Hepatocyte (in vitro differentiated cells): ENCODE measurements around the gene SLC48A1.

Experiments
- CTCF ChIP-seq: fragments of 200-600 bp; sonication (generic); IDR thresholded peaks from 2 replicates; pipeline ENCODE4 v1.5.1; 2016; ENCODE audit warnings: antibody characterized with exemption, mild to moderate bottlenecking; ENCODE audit not compliant: poor library complexity
- EZH2 ChIP-seq: fragments of 200-600 bp; sonication (generic); IDR thresholded peaks from 2 replicates; pipeline ENCODE4 v1.6.1; 2016; ENCODE audit warnings: antibody characterized with exemption, mild to moderate bottlenecking, borderline replicate concordance
- EZH2phosphoT487 ChIP-seq: fragments of 200-600 bp; sonication (generic); IDR thresholded peaks from one replicate; pipeline ENCODE4 v1.6.1; 2018; ENCODE audit warnings: antibody characterized with exemption, mild to moderate bottlenecking, low read depth, moderate library complexity; ENCODE audit not compliant: unreplicated experiment, severe bottlenecking

GRCh38 chr12:47795121-47795813 lies 22.2 kb downstream of the SLC48A1 start:
- TF ChIP-seq CTCF, result no peak
- TF ChIP-seq EZH2, result no peak
- TF ChIP-seq EZH2phosphoT487, result no peak
